WTC11 (cell line): ENCODE results near the gene NUP214.

Experiments used
- GABPB1 ChIP-seq: sonication (generic); formaldehyde crosslinking; IDR thresholded peaks from 2 replicates; pipeline ENCODE4 v1.8.1; 2023; ENCODE audit warnings: mild to moderate bottlenecking, missing genetic modification reagents
- NFE2L1 ChIP-seq: sonication (generic); formaldehyde crosslinking; IDR thresholded peaks from 2 replicates; pipeline ENCODE4 v1.8.1; 2023; ENCODE audit warnings: missing genetic modification reagents
- TF ChIP-seq, protein P1 (sequence below): fragments of 200-600 bp; IDR thresholded peaks from 2 replicates; pipeline ENCODE4 v1.8.0; 2022; ENCODE audit warnings: antibody characterized with exemption
- TF ChIP-seq, protein P2 (sequence below): sonication (generic); formaldehyde crosslinking; IDR thresholded peaks from 2 replicates; pipeline ENCODE4 v1.8.0; 2023; ENCODE audit warnings: mild to moderate bottlenecking, missing genetic modification reagents
- TF ChIP-seq, protein P3 (sequence below): sonication (generic); formaldehyde crosslinking; IDR thresholded peaks from 2 replicates; pipeline ENCODE4 v1.8.1; 2022; ENCODE audit warnings: low read depth, missing genetic modification reagents, borderline replicate concordance

DNA sequence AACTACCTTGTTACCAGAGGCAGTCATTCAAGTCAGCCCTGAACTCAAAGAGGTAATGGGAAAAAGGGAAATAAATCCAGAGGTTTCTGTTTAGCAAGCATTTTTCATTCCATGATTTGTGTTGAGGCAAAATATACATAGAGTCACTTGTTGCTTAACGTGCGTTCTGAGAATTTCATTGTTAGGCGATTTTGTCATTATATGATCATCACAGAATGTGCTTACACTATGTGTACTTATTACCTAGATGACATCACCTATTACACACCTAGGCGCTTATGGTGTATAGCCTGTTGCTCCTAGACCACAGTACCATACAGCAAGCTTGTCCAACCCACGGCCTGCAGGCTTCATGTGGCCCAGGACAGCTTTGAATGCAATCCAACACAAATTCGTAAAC is 36.2 kb downstream of the NUP214 start:
- TF ChIP-seq, protein P1, sequence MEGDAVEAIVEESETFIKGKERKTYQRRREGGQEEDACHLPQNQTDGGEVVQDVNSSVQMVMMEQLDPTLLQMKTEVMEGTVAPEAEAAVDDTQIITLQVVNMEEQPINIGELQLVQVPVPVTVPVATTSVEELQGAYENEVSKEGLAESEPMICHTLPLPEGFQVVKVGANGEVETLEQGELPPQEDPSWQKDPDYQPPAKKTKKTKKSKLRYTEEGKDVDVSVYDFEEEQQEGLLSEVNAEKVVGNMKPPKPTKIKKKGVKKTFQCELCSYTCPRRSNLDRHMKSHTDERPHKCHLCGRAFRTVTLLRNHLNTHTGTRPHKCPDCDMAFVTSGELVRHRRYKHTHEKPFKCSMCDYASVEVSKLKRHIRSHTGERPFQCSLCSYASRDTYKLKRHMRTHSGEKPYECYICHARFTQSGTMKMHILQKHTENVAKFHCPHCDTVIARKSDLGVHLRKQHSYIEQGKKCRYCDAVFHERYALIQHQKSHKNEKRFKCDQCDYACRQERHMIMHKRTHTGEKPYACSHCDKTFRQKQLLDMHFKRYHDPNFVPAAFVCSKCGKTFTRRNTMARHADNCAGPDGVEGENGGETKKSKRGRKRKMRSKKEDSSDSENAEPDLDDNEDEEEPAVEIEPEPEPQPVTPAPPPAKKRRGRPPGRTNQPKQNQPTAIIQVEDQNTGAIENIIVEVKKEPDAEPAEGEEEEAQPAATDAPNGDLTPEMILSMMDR, result no peak
- TF ChIP-seq, protein P2, sequence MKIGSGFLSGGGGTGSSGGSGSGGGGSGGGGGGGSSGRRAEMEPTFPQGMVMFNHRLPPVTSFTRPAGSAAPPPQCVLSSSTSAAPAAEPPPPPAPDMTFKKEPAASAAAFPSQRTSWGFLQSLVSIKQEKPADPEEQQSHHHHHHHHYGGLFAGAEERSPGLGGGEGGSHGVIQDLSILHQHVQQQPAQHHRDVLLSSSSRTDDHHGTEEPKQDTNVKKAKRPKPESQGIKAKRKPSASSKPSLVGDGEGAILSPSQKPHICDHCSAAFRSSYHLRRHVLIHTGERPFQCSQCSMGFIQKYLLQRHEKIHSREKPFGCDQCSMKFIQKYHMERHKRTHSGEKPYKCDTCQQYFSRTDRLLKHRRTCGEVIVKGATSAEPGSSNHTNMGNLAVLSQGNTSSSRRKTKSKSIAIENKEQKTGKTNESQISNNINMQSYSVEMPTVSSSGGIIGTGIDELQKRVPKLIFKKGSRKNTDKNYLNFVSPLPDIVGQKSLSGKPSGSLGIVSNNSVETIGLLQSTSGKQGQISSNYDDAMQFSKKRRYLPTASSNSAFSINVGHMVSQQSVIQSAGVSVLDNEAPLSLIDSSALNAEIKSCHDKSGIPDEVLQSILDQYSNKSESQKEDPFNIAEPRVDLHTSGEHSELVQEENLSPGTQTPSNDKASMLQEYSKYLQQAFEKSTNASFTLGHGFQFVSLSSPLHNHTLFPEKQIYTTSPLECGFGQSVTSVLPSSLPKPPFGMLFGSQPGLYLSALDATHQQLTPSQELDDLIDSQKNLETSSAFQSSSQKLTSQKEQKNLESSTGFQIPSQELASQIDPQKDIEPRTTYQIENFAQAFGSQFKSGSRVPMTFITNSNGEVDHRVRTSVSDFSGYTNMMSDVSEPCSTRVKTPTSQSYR, result no peak
- TF ChIP-seq, protein P3, sequence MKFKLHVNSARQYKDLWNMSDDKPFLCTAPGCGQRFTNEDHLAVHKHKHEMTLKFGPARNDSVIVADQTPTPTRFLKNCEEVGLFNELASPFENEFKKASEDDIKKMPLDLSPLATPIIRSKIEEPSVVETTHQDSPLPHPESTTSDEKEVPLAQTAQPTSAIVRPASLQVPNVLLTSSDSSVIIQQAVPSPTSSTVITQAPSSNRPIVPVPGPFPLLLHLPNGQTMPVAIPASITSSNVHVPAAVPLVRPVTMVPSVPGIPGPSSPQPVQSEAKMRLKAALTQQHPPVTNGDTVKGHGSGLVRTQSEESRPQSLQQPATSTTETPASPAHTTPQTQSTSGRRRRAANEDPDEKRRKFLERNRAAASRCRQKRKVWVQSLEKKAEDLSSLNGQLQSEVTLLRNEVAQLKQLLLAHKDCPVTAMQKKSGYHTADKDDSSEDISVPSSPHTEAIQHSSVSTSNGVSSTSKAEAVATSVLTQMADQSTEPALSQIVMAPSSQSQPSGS (CRISPR knock-in tag), result no peak
- TF ChIP-seq NFE2L1 (CRISPR knock-in tag) (no peak), GABPB1 (CRISPR knock-in tag) (no peak)
